Activated naive CD4-positive, alpha-beta T cell treated with anti-CD3 and anti-CD28 coated beads, Interleukin-2, amount 10 ng/mL, durations not matched to agents 7 days and 5 days (primary cell): ENCODE data around the gene ELOB.

ENCODE experiments used
- CTCF ChIA-PET: fragments of 350-600 bp; sonication (Branson Sonifier 250); formaldehyde crosslinking; loops from one replicate; lab custom pipeline; 2021; ENCODE audit warnings: antibody characterized with exemption; lab: Charles Lee
- DNase-seq: peaks from one replicate; pipeline ENCODE4 v3.0.0-alpha.2; 2020
- H3K27ac Mint-ChIP-seq: one replicate; pipeline ENCODE4 v1.8.0; 2021; ENCODE audit warnings: mild to moderate bottlenecking, moderate library complexity, mixed read lengths
- H3K27me3 Mint-ChIP-seq: one replicate; pipeline ENCODE4 v1.8.0; 2021; ENCODE audit warnings: mild to moderate bottlenecking, mixed read lengths
- H3K36me3 Mint-ChIP-seq: one replicate; pipeline ENCODE4 v1.8.0; 2021; ENCODE audit warnings: mixed read lengths
- H3K4me1 Mint-ChIP-seq: one replicate; pipeline ENCODE4 v1.8.0; 2021; ENCODE audit warnings: mixed read lengths
- H3K4me3 Mint-ChIP-seq: one replicate; pipeline ENCODE4 v1.8.0; 2021; ENCODE audit warnings: mild to moderate bottlenecking, moderate library complexity, mixed read lengths
- H3K9me3 Mint-ChIP-seq: one replicate; pipeline ENCODE4 v1.8.0; 2021; ENCODE audit warnings: mixed read lengths

ELOB gene

DNA sequence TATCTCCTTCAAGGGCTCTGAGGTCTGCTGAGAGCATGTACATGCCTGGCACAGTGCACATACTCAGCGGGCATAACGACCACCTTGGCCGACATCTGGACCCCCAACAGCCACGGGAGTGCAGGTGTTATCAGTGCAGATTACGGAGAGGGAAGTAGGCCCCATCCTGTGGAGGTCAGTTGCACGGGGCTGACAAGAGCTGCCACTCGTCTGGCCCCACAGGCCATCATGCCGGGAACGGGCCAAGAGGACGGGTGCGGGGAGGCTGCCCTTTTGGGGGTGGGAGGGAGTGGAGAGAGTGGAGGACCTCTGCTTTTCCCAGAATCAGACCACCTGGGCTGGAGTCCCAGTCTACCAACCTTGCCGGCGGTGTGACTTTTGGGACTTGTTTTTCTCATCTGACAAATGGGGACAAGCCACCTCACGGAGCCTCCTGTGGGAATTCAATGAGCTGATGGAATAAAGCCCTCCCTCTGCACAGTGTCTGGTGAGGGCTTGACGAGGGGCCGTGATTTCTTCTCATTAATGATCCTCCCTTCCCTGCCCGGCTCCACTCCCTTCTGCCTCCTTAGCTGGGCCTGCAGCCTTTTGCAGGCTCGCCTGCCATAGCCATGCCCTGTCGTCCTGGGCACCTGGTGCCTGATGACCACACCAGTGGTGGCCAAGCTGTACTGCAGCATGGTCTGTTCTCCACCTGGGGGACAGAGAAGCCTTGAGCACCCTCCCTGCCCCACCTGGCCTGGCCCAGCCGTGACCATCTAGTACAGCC is 5.7 kb upstream of the ELOB start:
- no peak overlapping the region for H3K27ac Mint-ChIP-seq
- peaks cover 29% of the 10 kb centered on the region for H3K4me1 Mint-ChIP-seq
- no peak overlapping the region for H3K4me3 Mint-ChIP-seq
- DNase-seq: peak; percentile 19
- no peaks in the 10 kb centered on the region for H3K36me3 Mint-ChIP-seq
- peaks cover 35% of the 10 kb centered on the region for H3K27me3 Mint-ChIP-seq
- CTCF ChIA-PET: interaction anchor here (0.9 kb wide), 1 partner anchor 56 kb away, joined by 3 read pairs; no protein-coding TSS in a partner anchor
- H3K9me3 Mint-ChIP-seq: no peaks in the 10 kb centered on the region

DNA sequence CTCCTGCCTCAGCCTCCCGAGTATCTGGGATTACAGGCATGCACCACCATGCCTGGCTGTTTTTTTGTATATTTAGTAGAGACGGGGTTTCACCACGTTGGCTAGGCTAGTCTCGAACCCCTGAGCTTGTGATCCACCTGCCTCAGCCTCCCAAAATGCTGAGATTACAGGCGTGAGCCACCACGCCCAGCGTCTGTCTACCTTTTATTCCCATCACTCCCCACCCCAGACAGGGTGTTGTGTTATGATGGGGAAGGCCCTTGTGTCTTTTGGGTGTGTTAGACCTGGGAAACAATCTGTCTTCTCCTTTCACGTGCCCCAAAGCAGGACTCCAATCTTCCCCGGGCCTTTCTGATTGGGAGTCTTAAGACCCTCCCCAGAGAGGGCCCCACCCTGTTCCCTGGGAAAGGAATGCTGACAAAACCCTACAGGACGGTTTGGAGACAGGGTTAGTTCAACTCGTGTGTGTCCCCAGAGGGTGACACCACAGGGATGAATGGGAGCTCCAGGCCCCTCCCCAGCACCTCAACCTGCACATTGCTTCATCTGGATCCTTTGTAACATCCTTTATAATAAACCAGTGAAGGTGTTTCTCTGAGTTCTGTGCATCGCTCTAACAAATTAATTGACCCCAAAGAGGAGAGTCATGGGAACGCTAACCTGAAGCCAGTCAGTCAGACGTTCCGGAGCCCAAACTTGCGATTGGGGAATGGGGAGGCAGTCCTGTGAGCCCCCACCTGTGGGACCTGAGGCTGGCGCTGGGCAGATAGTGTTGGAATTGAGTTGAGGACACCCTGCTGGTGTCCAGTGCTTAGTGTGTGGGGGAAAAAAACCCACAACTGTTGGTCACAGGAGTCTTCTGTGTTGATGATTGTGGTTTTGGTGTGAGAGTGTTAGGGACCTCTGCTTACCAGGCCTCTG is 3.2 kb upstream of the ELOB start:
- no peaks in the 10 kb centered on the region for H3K9me3 Mint-ChIP-seq
- CTCF ChIA-PET: no interaction called here
- DNase-seq: peak; percentile 19
- peak overlapping the region; percentile 37 for H3K27ac Mint-ChIP-seq
- peaks cover 15% of the 10 kb centered on the region for H3K27me3 Mint-ChIP-seq
- peaks cover 37% of the 10 kb centered on the region for H3K4me1 Mint-ChIP-seq
- peaks cover 2% of the 10 kb centered on the region for H3K36me3 Mint-ChIP-seq
- H3K4me3 Mint-ChIP-seq: peak overlapping the region; percentile 21

DNA sequence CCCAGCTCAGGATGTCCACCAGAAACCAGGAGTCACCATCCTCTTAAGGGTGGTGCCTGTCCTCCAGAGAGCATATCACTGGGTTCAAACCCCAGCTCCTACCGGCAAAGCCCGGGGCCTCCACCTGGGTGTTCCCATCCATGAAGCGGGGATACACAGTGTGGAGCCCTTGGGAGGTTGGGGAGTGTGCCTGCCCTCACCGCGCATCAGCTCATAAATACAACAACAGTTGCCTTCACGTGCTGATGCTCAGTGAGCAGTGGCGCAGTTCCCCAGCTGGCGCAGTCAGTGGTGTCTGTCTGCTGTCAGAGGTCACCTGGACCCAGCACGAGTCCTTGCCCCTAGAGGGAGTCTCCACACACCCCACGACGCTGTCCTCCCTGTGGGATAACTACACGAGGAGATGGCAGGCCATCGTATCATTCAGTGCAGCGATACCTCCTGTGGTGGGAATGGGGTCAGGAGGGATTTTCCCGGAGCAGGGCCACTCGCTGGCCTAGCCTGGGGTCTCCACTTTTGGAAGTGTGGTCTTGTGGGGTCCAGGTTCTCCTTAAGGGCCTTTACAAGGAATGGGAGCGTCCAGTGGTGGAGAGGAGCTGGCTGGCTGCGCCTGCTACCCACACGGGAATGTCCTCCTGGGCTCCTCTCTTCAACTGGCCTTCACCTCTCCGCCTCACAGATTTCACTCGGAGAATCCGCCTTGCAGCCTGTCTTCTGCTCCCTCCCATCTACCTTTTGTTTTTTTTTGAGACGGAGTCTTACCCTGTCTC is 2.3 kb upstream of the ELOB start:
- H3K27ac Mint-ChIP-seq: peak overlapping the region; percentile 34
- CTCF ChIA-PET: interaction anchor here (1.2 kb wide), 1 partner anchor 89 kb away, joined by 3 read pairs; no protein-coding TSS in a partner anchor
- peaks cover 34% of the 10 kb centered on the region for H3K4me1 Mint-ChIP-seq
- H3K27me3 Mint-ChIP-seq: peaks cover 6% of the 10 kb centered on the region
- H3K36me3 Mint-ChIP-seq: peaks cover 6% of the 10 kb centered on the region
- H3K9me3 Mint-ChIP-seq: no peaks in the 10 kb centered on the region
- DNase-seq: peak; percentile 19
- peak overlapping the region; percentile 84 for H3K4me3 Mint-ChIP-seq

DNA sequence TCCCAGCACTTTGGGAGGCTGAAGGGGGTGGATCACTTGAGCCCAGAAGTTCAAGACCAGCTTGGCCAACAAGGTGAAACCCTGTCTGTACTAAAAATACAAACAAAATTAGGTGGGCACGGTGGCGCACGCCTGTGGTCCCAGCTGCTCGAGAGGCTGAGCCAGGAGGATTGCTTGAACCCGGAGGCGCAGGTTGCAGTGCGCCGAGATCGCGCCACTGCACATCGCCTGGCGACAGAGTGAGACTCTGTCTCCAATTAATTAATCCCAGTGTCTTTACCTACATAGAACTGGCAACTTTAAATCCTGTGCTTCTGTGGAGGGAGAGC is 1.5 kb upstream of the ELOB start:
- peaks cover 6% of the 10 kb centered on the region for H3K36me3 Mint-ChIP-seq
- CTCF ChIA-PET: interaction anchor here (1.2 kb wide), 1 partner anchor 90 kb away, joined by 3 read pairs; no protein-coding TSS in a partner anchor
- H3K27ac Mint-ChIP-seq: peak overlapping the region; percentile 97
- H3K4me3 Mint-ChIP-seq: peak overlapping the region; percentile 84
- H3K27me3 Mint-ChIP-seq: no peaks in the 10 kb centered on the region
- no peaks in the 10 kb centered on the region for H3K9me3 Mint-ChIP-seq
- DNase-seq: no peak
- peaks cover 34% of the 10 kb centered on the region for H3K4me1 Mint-ChIP-seq

DNA sequence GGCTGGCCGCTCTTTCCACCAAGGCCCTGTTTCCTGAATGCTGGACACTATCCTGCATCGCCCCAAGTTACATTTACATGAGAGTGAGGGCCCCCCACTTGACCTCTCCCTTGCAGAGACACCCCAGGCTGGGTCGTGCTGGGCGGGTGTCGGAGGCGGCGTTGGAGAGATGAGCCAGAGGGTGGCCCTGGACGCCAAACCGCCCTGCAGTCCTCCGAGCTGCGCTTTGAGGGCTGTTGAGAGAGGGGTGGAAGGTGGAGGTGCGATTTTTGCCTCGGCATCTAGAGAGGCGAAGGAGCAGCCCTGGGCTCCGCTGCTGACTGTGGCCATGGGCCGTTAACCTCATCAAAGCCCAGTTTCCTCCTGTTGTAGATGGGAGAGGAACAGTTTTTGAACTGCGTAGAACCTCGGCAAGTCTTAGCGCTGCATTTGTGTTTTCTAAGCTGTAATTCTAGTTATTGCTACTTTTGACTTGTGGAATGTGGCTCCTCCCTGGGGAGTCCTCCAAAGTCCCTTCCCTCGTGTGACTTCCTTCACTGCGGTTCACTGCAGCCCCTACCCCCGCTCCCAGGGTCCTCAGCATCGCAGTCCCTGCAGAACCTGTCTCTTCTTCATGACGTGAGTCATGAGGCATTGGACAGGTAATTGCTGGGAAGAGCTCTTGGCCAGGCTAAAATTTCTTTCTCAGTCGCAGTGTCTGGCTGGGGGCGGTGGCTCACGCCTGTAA is 986 bp upstream of the ELOB start:
- Mint-ChIP-seq H3K27me3 (no peaks in the 10 kb centered on the region), H3K4me1 (peaks cover 34% of the 10 kb centered on the region), H3K27ac (peak overlapping the region; percentile 97), H3K36me3 (peaks cover 8% of the 10 kb centered on the region), H3K4me3 (peak overlapping the region; percentile 84), H3K9me3 (no peaks in the 10 kb centered on the region)
- CTCF ChIA-PET: interaction anchor here (1.0 to 1.2 kb wide), 2 partner anchors 24 to 90 kb away, joined by 3 read pairs; no protein-coding TSS in a partner anchor
- DNase-seq: peak; percentile 46

DNA sequence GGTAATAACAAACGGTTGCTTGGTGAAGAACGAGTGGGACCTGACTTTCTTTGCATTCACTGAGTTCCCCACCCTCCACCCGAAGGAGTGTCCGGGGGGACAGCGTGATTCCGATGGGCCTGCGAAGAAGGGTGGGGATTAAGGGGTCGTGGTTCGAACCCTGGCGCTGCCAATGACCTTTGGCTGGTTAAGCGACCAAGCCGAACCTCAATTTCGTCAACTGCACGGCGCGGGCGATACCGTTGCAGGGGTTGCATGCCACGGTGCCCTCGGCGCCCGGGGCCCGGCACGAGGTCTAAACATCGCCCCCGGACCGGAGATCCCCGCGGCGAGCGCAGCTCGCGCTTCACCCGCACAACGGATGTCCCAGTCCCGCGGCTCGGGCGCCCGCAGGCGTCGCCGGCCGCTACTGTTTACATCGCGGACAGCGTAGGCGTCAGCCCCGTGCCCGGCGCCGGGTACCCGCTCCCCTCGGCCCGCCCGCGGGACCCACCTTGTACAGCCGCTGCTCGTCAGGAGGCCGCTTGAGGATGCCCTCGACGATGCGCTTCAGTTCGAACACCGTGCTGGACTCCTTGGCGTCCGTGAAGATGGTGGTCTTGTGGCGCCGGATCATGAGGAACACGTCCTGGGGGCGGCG is 460 bp downstream of the ELOB start:
- Mint-ChIP-seq H3K4me1 (peaks cover 41% of the 10 kb centered on the region), H3K4me3 (peak overlapping the region; percentile 84), H3K27ac (peak overlapping the region; percentile 93), H3K9me3 (no peaks in the 10 kb centered on the region), H3K27me3 (no peaks in the 10 kb centered on the region), H3K36me3 (peaks cover 19% of the 10 kb centered on the region)
- peak; percentile 54 for DNase-seq
- CTCF ChIA-PET: no interaction called here

DNA sequence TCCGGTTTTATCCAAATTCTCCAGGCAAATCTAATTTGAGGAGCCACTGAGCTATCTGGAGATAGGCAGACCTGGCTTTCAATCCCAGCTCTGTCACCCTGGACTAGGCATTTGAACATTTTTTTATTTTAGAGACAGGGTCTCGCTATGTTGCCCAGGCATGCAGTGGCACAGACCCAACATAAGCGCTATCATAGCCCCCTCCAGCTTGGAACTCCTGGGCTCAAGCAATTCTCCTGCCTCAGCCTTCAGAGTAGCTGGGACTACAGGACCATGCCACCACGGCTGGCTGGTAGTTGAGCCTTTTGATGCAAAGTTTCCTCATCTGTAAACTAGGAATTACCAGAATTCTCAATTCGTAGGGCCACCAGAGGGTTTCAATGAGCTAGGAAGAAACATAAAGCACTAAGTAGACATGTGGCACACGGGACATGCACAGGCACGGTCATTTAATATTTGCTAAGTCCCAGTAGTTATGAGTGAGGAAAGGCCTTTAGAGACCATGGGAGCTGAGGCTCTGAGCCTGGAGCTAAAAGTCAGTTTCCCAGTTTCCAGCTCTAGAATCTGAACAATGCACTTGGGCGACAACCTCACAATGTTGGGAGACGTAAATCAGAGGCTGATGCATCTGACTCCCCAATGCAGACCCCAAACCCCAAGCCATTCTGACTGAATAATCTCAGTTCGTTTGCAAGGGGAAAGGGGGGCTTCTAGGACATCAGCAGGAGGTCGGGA is 1.1 kb downstream of the ELOB start:
- peaks cover 20% of the 10 kb centered on the region for H3K36me3 Mint-ChIP-seq
- no peaks in the 10 kb centered on the region for H3K9me3 Mint-ChIP-seq
- CTCF ChIA-PET: no interaction called here
- peaks cover 41% of the 10 kb centered on the region for H3K4me1 Mint-ChIP-seq
- no peak for DNase-seq
- H3K27ac Mint-ChIP-seq: peak overlapping the region; percentile 93
- no peaks in the 10 kb centered on the region for H3K27me3 Mint-ChIP-seq
- H3K4me3 Mint-ChIP-seq: peak overlapping the region; percentile 84

DNA sequence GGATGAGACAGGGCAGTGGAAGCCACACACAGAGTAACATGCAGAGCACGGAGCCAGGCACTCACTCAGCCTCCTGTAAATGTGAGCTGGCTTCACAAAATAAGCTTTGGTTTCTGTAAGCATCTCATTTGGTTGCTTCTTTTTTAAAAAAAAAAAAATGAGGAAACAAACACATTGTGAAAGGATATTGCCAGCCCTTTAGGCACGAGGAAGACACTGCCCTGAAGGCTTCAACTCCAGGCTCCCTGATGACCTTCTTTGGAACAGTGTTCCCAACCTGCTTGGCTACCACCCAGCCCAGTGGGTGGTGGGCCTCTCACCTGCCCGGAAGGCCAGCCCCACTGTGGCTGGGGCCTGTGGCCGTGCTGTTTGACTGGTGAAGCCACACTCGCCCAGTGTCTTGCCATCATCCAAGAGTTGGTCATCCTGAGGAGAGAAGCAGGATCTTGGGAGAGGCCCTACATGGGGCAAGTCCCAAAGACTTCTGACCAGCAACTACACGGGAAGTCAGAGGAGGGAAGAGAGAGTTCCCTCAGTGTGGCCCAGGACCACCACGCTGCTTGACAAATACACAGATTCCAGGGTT is 1.9 kb downstream of the ELOB start:
- Mint-ChIP-seq H3K4me1 (peaks cover 40% of the 10 kb centered on the region), H3K4me3 (peak overlapping the region; percentile 84), H3K27me3 (no peaks in the 10 kb centered on the region), H3K27ac (peak overlapping the region; percentile 42), H3K36me3 (peaks cover 25% of the 10 kb centered on the region), H3K9me3 (no peaks in the 10 kb centered on the region)
- no peak for DNase-seq
- CTCF ChIA-PET: no interaction called here

DNA sequence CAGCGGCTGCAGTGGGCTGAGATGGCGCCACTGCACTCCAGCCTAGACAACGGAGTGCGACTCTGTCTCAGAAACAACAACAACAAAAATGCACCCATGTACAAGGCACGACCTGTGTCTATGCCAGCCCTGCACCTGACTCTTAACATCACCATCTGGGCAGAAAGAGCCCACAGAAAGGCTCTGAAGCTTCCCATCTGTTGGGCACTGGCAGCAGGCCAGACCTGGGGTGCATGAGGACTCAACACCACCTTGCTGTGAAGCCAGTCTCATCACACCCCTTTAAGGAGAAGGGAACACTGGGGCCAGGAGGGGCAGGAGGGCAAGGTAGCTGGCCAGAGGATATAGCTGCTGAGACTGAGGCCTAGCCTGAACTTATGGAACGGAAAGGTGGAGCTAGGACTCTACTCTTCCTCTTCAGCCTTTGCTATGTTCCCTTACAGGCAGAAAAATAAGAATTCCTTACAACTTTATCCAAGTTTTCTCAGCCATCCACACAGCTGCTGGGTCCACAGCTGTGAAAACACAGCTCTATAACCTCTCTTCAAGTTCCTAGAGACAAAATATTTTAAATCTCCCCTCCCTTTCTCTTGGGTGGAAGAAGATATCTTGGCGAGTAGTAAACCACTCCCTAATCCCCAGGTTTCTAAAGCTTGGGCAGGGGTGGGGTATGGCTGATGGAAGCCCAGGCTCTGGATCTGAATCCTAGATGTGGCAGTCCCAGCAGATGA is 2.8 kb downstream of the ELOB start:
- H3K4me3 Mint-ChIP-seq: no peak overlapping the region
- no peaks in the 10 kb centered on the region for H3K27me3 Mint-ChIP-seq
- peaks cover 35% of the 10 kb centered on the region for H3K4me1 Mint-ChIP-seq
- H3K27ac Mint-ChIP-seq: no peak overlapping the region
- no peaks in the 10 kb centered on the region for H3K9me3 Mint-ChIP-seq
- no peak for DNase-seq
- H3K36me3 Mint-ChIP-seq: peaks cover 32% of the 10 kb centered on the region
- CTCF ChIA-PET: no interaction called here

DNA sequence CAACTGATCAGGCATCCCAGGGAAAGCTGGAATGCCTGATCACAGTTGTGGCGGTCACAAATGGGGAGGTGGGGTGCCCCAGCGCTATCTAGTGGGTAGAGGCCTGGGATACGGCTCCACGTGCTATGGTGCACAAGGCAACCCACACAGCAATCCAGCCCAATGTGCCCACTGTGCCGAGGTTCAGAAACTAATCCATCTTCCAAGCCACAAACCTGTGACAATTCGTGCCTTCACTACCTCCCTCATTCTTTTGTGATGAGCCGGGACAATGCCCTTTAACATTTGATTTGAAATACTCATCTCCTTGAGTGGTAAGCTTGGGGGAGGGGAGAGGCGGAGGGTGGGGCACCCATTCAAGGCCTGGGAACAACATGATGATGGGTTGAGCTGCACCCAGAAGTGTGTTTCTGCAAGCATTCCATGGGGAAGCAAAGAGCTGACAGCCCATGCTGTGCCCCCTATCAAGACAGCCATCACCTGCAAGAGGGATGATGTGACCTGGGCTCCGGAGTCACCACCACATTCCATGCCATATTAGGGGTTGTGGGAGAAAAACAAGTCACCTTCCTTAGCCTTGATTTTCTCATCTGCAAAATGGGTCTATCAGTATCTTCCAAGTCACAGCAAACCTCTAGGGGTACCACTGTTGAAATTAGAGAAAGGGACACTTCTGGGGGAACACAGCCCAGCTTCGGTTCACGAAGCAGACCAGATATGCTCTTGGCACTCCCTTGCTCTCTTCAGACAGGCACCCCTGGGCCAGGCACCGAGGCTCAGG is 3.7 kb downstream of the ELOB start:
- CTCF ChIA-PET: interaction anchor here (0.6 kb wide), 1 partner anchor 8 kb away, joined by 3 read pairs; no protein-coding TSS in a partner anchor
- DNase-seq: no peak
- H3K27ac Mint-ChIP-seq: no peak overlapping the region
- no peaks in the 10 kb centered on the region for H3K27me3 Mint-ChIP-seq
- H3K4me1 Mint-ChIP-seq: peaks cover 29% of the 10 kb centered on the region
- H3K4me3 Mint-ChIP-seq: no peak overlapping the region
- H3K36me3 Mint-ChIP-seq: peaks cover 40% of the 10 kb centered on the region
- H3K9me3 Mint-ChIP-seq: no peaks in the 10 kb centered on the region
